GM12865 (cell line): ENCODE results near the gene LTA4H.

Experiments
- DNase-seq: peaks from one replicate; pipeline ENCODE4 v3.0.0; 2010; ENCODE audit warnings: low read depth
- H3K4me3 ChIP-seq: 2 replicates; pipeline ENCODE4 v1.5.1; 2011; ENCODE audit warnings: mild to moderate bottlenecking, low read depth, low read length, control low read depth
- CTCF ChIP-seq: IDR thresholded peaks from 2 replicates; pipeline ENCODE4 v1.5.1; 2011; ENCODE audit warnings: low read length, control low read depth, low read depth, inconsistent platforms; ENCODE audit not compliant: insufficient read depth; ENCODE audit errors: missing control alignments

Gene LTA4H

DNA sequence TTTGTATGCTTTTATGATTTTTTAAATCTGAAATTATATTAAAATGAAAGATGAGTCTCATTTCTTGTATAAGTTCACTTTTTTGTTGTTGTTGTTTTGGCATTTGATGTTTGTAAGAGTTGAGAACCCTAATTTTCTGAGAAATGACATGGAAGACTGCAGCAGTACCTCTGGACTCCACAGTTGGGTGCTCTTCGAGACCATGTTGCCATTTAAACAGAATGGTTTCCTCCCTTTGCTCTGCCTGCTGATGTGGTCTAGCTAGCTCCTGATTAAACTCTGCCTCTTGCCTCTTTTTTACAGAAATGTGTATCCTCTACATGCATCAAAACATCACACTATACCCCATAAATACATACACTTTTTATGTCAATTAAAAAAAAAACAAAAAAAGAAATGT is 5.8 kb upstream of the LTA4H start:
- TF ChIP-seq CTCF, result no peak
- no peak overlapping the region for H3K4me3 ChIP-seq
- no peak for DNase-seq

DNA sequence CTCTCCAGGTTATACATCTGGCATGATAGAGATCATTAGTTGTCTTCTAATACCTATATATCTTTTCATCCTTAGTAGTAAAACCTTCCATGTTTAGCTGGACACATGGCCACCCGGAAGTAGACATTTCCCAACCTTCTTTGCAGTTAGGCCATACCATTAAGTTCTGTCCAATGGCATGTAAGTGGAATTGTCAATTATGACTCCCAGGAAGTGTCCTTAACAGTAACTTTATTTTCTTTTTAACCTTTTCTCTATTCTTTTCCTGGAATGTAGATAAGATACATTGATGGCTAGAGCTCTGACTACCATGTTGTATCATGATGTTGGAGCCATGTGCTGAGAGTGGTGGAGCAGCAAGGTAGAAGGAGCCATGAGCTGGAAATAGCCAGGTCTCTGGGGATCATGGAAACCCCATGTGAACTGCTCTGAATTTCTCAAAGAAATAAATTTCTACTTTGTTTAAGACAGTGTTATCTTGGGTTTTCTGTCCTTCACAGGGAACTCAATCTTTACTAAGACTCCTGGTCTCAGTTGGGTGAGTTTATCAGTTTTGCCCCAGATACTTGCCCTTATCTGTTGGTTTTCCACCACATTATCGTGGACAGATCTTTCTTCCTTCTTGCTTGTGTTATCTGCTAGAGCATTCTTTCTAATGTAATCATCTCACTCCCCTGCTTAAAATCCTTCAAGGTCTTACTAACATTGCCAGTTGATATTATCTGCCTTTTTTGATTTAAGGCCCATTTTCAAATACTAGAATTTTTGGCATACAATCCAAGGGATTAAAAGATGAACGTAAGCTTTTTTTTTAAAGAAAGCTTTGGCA is 5.1 kb upstream of the LTA4H start:
- no peak for TF ChIP-seq CTCF
- DNase-seq, result no peak
- no peak overlapping the region for H3K4me3 ChIP-seq

DNA sequence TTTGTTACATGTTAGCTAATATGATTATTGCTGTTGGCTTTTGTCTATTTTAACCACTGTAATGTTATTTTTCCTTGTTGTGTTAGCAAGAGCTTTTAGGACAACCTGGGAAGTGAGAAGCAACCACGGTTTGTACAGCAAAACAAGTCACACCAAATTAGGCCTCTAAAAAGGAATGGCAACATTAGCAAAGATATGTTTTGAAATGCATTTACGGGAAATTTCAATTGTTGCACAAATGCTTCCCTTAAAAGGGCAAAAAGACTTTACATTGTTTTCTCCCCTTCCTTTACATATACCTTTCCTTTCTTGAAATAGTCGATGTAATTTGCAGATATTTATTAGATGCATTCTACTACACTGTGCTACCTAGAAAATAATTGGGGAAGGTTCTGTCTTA is 4.1 kb upstream of the LTA4H start:
- TF ChIP-seq CTCF, result no peak
- H3K4me3 ChIP-seq, result no peak overlapping the region
- DNase-seq, result no peak

DNA sequence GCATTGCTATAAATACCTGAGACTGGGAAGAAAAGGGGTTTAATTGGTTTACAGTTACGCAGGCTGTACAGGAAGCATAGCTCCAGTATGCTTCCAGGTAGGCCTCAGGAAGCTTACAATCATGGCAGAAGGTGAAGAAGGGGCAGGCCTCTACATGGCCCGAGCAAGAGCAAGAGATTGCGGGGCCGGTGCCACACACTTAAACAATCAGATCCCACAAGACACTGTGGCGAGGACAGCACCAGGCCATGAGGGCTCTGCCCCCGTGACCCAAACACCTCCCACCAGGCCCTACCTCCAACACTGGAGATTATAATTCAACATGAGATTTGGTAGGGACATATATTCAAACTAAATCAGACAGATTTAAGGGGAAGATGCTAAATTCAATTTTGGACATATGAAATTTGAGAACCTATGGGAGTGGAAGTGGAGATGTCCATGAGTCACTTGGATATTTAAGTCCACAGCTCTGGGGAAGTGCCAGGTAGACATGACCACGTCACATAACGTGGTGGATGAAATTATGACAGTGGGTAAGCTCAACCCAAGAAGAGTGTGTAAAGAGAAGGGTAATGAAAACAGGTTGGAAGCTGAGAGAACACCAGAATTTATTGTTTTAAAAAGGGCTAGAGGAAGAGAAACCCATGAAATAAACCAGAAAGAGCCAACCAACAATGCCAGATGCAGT is 1.5 kb upstream of the LTA4H start:
- H3K4me3 ChIP-seq, result no peak overlapping the region
- DNase-seq, result no peak
- no peak for TF ChIP-seq CTCF

GRCh38 chr12:96034621-96035282 is 635 bp downstream of the LTA4H start:
- H3K4me3 ChIP-seq, result peak overlapping the region; percentile 80
- no peak for TF ChIP-seq CTCF
- no peak for DNase-seq

GRCh38 chr12:96033549-96034389 is 1.6 kb downstream of the LTA4H start:
- DNase-seq, result no peak
- no peak for TF ChIP-seq CTCF
- no peak overlapping the region for H3K4me3 ChIP-seq
